ENCODE data around the gene PAGR1.
"Not testable (repeated sequence)": the region's sequence is repeated elsewhere in the genome, so short reads cannot be mapped to it uniquely, and the experiment has no call there.

PAGR1 gene

DNA sequence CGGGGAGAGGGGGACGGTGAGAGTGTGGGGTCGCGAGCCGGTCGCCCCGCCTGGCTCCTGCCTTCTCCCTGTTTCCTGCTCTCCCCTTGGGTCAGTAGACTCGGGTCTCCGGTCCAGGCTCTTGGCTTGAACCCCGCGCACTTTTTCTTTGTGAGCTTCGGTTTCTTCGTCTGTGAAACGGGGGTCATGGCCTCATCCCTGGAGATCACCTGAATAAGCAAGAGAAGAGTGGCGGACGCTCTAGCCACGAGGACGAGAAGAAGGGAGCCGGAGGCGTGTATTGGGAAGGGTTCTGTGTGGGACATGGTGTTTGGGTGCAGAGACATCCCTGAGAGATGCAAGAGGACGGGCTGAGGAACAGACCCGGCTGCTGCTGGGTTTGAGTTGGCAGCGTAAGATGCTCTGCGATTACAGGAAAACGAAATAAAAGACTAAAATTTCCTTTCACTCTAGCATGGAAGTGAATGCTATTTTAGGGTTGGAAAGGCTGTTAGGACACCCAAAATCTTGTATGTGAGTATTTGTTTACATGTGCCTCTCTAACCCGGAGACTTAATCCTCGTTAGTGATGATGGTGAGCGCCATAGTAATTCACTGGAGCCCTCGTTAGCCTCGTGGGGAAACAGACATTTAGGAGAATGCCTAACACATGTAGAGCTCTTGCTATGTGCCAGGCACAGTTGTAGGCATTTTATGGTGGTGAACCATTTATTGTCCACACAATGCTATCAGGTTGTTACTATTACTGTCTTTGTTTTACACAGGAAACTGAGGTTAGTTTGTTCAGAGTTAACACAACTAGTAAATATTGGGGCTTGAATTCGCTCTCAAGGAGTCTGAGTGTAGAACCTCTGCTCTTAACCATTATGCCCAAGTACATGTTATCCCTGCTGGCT lies 24.8 kb upstream of the PAGR1 start:
- peak; percentile 30 for DNase-seq
- in situ Hi-C loops (cut with HindIII; ENCODE audit: low pct_ligation_motif_present, low pct_unique_long_range_greater_than_20kb, low sequenced_read_pairs): no loop called here

DNA sequence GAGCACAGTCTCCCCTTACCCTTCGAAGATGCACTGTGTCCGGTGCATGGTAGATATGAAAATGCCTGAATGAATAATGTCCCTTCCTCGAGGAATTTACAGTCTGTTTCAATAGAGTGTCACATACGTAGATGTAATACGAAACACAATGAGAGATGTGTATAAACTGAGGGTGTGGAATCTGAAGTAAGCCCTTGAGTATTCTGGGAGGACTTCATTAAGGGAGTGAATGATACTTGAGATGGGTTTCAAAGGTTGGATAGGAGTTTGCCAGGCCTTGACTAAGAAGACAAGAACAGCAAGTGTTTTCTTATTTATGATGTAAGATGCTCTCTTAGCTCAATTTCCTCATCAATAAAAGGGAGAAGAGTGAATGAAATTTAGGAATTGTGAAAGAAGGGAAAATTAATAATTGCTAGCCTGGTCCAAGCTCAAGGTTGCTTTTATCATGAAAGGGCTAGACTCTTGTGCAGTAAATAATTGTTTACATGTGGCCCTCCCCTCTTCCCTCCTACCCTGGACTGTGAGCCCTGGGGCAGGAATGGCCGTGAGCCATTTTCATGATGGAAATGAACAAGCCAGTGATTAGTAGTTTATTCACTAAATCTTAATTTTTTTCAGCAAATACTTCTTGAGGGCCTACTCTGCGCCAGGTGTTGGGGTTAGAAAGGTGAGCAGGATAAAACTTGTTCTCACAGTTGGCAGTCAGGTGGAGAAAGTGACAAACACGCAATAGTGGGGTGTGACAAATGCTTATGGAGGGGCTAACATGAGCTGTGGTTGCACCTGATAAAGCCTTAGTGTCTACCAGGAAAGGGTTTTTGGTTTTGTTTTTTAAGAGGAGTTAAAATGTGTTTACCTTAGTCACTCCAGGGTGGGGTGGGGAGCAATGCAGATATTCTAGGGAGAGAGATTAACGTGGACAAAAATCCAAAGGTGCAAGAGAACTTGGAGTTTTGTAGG lies 23.8 kb upstream of the PAGR1 start:
- in situ Hi-C loops (cut with HindIII; ENCODE audit: low pct_ligation_motif_present, low pct_unique_long_range_greater_than_20kb, low sequenced_read_pairs): no loop called here
- DNase-seq: no peak

DNA sequence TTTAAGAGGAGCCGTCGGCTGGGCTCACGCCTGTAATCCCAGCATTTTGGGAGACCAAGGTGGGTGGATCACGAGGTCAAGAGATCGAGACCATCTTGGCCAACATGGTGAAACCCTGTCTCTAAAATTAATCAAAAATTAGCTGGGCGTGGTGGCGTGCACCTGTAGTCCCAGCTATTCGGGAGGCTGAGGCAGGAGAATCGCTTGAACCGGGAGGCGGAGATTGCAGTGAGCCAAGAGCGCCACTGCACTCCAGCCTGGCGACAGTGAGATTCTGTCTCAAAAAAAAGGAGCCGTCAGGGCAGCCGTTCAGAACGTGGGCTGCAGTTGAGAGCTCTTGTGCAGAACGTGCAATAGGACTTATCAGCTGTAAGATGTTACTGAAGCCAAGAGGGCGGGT lies 22.8 kb upstream of the PAGR1 start:
- DNase-seq; in situ Hi-C loops (cut with HindIII; ENCODE audit: low pct_ligation_motif_present, low pct_unique_long_range_greater_than_20kb, low sequenced_read_pairs): not testable (repeated sequence)

DNA sequence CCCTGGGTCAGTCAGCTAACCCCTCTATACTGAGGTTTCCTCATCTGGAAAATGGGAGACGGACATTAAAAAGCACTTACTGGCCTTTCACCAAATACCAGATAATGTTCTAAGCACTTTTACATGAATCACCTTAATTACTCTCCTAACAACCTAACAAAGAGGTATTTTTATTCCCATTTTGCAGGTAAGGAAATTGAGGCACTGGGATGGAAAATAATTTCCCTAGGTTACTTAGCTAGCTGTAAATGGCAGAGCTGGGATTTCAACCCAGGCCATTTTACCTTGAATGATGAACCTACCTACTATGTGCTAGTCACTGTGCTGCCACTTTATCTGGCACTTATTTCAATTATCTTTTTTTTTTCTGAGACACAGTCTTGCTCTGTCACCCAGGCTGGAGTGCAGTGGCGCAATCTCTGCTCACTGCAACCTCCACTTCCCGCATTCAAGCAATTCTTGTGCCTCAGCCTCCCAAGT lies 21.7 kb upstream of the PAGR1 start:
- DNase-seq: no peak
- in situ Hi-C loops (cut with HindIII; ENCODE audit: low pct_ligation_motif_present, low pct_unique_long_range_greater_than_20kb, low sequenced_read_pairs): no loop called here

DNA sequence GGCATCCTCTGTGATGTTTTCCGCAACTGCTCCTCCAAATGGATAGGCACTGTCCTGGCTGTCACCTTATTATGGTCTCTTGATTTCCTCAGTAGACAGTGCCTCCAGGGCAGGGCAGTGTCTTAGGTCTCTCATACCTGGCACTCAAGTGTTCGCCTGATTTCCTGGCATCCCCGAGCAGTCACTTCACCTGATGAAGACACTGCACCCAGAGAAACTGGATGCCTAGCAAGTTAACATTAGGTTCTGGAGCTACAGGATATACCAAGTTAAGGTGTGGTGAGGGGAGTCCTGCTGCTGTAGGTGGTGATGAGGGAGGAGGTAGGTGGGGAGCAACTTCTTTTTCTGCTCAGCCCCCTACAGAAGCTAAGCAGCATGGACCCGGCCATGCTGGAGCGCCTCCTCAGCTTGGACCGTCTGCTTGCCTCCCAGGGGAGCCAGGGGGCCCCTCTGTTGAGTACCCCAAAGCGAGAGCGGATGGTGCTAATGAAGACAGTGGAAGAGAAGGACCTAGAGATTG lies 13.5 kb upstream of the PAGR1 start:
- in situ Hi-C loops (cut with HindIII; ENCODE audit: low pct_ligation_motif_present, low pct_unique_long_range_greater_than_20kb, low sequenced_read_pairs): no loop called here
- DNase-seq: no peak

DNA sequence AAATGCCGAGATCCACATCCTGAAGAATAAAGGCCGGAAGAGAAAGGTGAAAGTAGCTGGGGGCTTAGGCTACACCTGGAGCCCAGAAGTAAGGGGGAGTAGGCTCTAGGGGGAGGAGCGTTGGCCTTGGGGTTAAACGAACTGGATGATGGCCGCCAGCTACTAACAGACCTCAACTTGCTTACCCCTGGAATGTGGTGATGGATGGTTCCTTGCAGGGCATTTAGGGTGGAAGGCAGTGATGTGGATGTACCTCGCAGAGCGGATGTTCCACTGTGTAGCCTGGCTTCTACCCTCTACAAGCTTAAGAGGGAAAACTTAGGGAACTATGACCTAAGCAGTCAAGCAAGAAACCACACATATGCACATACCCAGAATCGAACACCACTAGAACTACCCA lies 11.9 kb upstream of the PAGR1 start:
- in situ Hi-C loops (cut with HindIII; ENCODE audit: low pct_ligation_motif_present, low pct_unique_long_range_greater_than_20kb, low sequenced_read_pairs): no loop called here
- peak; percentile 33 for DNase-seq

DNA sequence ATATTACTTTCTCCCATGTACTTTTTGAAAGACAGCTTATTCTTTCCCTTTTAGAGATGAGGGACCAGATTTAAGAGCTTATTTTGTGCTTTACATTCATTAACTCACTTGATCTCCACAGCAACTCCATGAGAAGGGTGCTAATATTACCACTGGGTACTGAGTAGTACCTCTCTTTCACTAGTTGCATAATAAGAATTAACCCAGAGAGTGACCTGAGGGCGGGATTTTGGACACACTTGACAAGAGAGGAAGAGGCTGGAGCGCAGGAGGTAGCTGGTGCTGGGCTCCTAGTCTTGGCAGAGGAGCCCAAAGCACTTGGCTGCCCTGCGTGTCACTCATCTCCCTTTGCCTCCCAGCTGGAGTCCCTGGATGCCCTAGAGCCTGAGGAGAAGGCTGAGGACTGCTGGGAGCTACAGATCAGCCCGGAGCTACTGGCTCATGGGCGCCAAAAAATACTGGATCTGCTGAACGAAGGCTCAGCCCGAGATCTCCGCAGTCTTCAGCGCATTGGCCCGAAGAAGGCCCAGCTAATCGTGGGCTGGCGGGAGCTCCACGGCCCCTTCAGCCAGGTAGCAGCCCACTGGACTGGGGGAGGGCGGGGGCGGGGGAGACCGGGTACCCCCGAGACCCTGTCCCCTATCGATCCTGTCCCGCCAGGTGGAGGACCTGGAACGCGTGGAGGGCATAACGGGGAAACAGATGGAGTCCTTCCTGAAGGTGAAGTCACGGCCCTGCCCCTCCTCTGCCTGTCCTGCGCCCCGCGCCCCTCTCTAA lies 11.3 kb upstream of the PAGR1 start:
- peak; percentile 66 for DNase-seq
- in situ Hi-C loops (cut with HindIII; ENCODE audit: low pct_ligation_motif_present, low pct_unique_long_range_greater_than_20kb, low sequenced_read_pairs): no loop called here

DNA sequence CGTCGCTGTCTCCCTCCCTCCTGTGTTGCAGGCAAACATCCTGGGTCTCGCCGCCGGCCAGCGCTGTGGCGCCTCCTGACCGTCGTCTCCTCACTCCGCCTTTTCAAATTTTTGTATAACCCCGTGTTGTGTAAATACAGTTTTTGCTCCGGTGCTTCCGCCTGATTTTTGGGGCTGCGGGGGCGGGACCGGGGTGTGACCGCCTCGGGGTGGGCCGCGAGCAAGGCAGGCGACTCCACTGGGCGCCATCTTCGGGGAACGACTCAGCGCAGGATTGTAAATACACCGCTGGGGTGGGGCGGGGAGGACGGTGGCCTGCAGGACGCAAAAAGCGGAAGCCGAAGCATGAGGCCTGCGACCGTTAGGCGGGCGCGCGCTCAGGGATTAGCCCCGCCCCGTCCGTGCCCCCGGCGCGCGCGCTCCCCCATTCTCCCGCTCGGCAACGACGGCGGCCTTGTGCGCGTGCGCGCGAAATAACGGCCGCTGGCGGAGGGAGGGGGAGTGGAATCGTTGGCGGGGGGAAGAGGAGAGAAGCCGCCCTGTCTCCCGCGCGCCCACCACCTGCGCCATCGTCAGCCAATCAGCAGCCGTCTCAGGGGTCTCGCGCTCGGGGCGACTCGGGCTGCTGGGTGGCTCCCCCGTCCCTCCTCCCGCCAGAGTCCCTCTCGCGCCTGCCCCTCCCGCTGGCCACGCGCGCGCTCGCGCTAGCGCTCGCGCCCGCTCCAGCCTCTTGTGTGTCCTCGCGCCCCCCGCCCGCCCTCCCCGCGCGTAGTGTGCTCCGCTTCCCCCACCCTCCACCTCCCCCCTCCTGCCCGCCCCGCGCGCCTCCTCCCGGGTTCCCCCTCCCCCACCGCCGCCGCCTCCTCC lies 10.5 kb upstream of the PAGR1 start:
- peak; percentile 98 for DNase-seq
- in situ Hi-C loops (cut with HindIII; ENCODE audit: low pct_ligation_motif_present, low pct_unique_long_range_greater_than_20kb, low sequenced_read_pairs): no loop called here

DNA sequence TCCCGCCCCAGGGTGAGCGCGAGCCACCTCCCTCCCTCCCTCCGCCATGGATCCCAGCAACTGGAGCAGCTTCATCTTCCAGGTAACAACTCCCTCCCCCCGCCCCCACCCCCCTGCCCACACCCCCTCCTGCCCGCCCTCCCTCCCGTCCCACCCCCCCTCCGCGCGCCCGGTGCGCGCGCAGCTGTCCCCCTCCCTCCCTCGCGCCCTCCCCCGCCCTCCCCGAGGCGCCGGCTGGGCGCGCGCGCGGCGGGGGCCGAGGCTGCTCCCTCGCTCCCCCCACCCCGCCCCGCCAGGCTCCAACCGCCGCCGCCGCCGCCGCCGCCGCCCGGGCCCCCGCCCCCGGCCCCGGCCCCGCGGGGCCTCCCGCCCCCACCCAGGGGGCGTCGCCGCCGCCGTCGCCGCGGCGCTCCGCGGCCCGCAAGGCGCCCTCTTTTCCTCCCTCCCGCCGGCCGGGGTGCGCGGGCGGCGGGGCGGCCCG lies 9.8 kb upstream of the PAGR1 start, which contains the start of gene MAZ:
MAZ (plus strand) TSS at position 431 of the 481 bp plus-strand sequence. CDS start 173 bp downstream, outside the sequence.
- in situ Hi-C loops (cut with HindIII; ENCODE audit: low pct_ligation_motif_present, low pct_unique_long_range_greater_than_20kb, low sequenced_read_pairs): no loop called here
- DNase-seq: no peak

DNA sequence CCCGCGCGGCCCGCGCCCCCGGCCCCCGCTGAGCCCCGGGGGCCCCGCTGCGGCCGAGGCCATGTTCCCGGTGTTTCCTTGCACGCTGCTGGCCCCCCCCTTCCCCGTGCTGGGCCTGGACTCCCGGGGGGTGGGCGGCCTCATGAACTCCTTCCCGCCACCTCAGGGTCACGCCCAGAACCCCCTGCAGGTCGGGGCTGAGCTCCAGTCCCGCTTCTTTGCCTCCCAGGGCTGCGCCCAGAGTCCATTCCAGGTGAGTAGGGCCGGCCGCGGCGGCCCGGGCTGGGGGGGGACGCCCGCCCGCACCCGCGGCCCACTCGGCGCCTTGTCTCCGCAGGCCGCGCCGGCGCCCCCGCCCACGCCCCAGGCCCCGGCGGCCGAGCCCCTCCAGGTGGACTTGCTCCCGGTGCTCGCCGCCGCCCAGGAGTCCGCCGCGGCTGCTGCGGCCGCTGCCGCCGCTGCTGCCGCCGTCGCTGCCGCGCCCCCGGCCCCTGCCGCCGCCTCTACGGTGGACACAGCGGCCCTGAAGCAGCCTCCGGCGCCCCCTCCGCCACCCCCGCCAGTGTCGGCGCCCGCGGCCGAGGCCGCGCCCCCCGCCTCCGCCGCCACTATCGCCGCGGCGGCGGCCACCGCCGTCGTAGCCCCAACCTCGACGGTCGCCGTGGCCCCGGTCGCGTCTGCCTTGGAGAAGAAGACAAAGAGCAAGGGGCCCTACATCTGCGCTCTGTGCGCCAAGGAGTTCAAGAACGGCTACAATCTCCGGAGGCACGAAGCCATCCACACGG lies 9.1 kb upstream of the PAGR1 start:
- DNase-seq: peak; percentile 72
- in situ Hi-C loops (cut with HindIII; ENCODE audit: low pct_ligation_motif_present, low pct_unique_long_range_greater_than_20kb, low sequenced_read_pairs): no loop called here

DNA sequence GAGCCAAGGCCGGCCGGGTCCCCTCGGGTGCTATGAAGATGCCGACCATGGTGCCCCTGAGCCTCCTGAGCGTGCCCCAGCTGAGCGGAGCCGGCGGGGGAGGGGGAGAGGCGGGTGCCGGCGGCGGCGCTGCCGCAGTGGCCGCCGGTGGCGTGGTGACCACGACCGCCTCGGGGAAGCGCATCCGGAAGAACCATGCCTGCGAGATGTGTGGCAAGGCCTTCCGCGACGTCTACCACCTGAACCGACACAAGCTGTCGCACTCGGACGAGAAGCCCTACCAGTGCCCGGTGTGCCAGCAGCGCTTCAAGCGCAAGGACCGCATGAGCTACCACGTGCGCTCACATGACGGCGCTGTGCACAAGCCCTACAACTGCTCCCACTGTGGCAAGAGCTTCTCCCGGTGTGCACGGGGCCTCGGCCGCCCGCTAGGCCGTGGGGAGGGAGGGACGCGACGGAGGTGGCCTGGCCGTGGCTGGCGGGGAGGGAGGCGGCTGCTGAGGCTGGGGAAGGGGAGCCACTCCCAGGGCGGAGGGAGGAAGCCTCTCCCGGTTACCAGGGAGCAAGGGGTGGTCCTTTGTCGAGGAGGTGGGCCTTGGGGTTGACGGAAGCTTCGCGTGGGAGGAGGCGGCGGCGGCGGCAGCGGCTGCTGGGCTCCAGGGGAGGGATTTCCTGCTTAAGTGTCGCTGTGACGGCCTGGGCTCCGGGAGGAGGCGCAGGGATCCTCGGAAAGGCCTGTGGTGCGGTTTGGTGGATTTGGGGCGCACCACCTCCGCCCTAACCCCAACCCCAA lies 8.3 kb upstream of the PAGR1 start:
- peak; percentile 90 for DNase-seq
- in situ Hi-C loops (cut with HindIII; ENCODE audit: low pct_ligation_motif_present, low pct_unique_long_range_greater_than_20kb, low sequenced_read_pairs): no loop called here

DNA sequence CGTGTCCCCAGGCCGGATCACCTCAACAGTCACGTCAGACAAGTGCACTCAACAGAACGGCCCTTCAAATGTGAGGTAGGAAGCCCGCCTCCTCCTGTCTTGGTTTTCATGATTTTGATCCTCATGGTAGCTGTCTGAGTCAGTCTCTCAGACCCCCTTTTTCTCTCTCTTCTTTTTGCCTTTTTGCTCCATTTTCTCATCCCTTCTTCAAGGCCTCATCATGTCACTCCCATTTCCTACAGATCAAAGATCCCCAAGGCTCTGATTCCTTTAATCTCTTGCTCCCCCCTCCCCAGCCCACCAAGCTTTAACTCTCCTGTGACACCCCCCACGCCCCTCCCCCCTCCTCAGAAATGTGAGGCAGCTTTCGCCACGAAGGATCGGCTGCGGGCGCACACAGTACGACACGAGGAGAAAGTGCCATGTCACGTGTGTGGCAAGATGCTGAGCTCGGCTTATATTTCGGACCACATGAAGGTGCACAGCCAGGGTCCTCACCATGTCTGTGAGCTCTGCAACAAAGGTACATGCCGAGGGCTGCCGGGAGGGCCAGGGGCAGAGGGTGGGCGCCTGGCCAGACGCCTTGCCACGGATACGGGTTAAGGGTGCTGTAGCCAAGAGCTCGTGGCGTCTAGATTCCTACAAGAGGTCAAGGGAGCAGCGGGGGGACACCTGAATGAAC lies 7.6 kb upstream of the PAGR1 start:
- in situ Hi-C loops (cut with HindIII; ENCODE audit: low pct_ligation_motif_present, low pct_unique_long_range_greater_than_20kb, low sequenced_read_pairs): no loop called here
- DNase-seq: no peak

DNA sequence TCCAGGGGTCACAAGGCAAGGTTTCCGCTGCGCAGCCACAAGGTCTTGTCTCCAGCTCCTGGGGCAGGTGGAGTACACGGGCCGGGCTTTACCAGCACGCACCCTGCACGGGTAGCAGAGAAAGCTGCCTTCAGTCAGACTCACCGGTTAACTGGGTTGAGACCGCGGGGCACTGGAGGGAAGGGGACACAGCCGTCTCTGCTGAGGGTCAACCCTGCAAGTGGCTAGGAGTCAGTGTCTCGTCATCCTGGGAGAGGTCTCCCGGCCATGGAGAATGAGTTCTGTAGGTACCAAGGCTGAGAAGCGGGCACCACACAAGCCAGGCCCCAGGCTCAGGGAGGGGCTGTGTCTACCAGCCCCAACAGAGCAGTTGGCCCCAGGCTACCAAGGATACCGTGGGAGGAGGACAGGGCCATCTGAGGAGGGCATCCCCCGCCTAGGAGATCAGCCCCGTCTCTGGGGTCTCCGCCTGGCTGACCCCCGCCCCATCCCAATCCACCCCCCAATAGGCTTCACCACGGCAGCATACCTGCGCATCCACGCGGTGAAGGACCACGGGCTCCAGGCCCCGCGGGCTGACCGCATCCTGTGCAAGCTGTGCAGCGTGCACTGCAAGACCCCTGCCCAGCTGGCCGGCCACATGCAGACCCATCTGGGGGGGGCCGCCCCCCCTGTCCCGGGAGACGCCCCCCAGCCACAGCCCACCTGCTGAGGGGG lies 6.8 kb upstream of the PAGR1 start:
- no peak for DNase-seq
- in situ Hi-C loops (cut with HindIII; ENCODE audit: low pct_ligation_motif_present, low pct_unique_long_range_greater_than_20kb, low sequenced_read_pairs): no loop called here

DNA sequence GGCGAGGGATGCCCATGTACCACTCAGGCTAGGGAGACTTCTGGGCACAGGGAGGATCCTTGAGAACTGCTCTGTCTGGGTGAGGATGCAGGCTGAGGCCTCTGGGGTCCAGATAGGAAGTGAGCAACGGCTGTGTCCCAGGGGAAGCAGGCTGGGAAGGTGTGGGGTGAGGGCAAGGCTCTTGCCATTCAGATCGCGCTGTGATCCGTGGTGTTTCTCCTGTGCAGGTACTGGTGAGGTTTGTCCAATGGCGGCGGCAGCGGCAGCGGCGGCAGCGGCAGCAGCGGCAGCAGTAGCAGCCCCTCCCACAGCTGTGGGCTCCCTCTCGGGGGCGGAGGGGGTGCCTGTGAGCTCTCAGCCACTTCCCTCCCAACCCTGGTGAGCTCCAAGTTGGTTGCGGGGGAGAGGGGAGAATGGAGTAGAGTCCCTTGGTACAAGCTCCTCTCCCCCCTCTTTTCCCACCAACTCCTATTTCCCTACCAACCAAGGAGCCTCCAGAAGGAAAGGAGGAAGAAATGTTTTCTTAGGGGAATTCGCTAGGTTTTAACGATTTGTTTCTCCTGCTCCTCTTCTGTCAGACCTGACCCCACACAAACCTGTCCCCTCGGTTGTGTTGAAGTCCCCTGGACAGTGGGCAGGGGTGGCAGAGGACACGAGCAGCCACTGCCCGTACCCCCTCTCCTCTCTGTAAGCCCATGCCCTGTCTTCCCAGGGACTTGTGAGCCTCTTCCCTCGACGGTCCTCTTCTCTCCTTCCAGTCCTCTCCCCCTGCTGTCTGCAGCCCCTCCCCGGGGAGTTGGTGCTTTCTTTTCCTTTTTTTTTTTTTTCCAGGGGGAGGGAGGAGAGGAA lies 5.9 kb upstream of the PAGR1 start:
- in situ Hi-C loops (cut with HindIII; ENCODE audit: low pct_ligation_motif_present, low pct_unique_long_range_greater_than_20kb, low sequenced_read_pairs): no loop called here
- DNase-seq: no peak

Data from ACHN (cell line).